ENCODE measurements around the gene RAB43. TPM values are rescaled to one million over a fixed set of nuclear protein-coding genes. Genes with fewer than 3 reads are reported as not detected.
A peak's percentile ranks its signal among the peaks of the same experiment; 100 is the strongest.

RAB43 gene
- polyA plus RNA-seq, 10 donors: 0.78 to 3.6 (median 3.1) TPM

- no peak for DNase-seq
Observed at GRCh38 chr3:129063091-129063640, 58.4 kb downstream of the RAB43 start.

- DNase-seq: no peak
Observed at GRCh38 chr3:129061888-129062834, 59.4 kb downstream of the RAB43 start.

- no peak for DNase-seq
Observed at GRCh38 chr3:129061023-129061887, 60.3 kb downstream of the RAB43 start.

GRCh38 chr3:129060276-129061022, 61.2 kb downstream of the RAB43 start, which contains the start of gene GP9:
TSS of gene GP9 (plus strand) at chr3:129060779. CDS start at chr3:129061740, 961 bp downstream.
- no peak for DNase-seq

- no peak for DNase-seq
Observed at GRCh38 chr3:129059311-129059958, 62.2 kb downstream of the RAB43 start.

- no peak for DNase-seq
Observed at GRCh38 chr3:129058441-129059200, 63.0 kb downstream of the RAB43 start.

- DNase-seq: no peak
Observed at GRCh38 chr3:129057249-129057648, 64.4 kb downstream of the RAB43 start.

GRCh38 chr3:129056451-129057173, 65.0 kb downstream of the RAB43 start:
- no peak for DNase-seq

GRCh38 chr3:129054605-129055104, 66.9 kb downstream of the RAB43 start:
- DNase-seq: no peak

GRCh38 chr3:129052675-129053074, 68.9 kb downstream of the RAB43 start:
- DNase-seq: peak in 2 of 3 donors; percentile 37 to 53

GRCh38 chr3:129051871-129052340, 69.7 kb downstream of the RAB43 start:
- no peak for DNase-seq

- DNase-seq: no peak
Observed at GRCh38 chr3:129050556-129051295, 70.9 kb downstream of the RAB43 start.

GRCh38 chr3:129047553-129047839, 74.1 kb downstream of the RAB43 start:
- no peak for DNase-seq

- DNase-seq: no peak
Observed at GRCh38 chr3:129046732-129047552, 74.7 kb downstream of the RAB43 start.

GRCh38 chr3:129046037-129046731, 75.4 kb downstream of the RAB43 start:
- DNase-seq: no peak

GRCh38 chr3:129045675-129046036, 75.9 kb downstream of the RAB43 start:
- DNase-seq: peak in 1 of 3 donors; percentile 47
